SK-N-MC (cell line): ENCODE results near the gene PPP1R1A.

Source experiments
- EZH2 ChIP-seq: fragments of 200-600 bp; sonication (generic); IDR thresholded peaks from one replicate; pipeline ENCODE4 v1.6.1; 2017; ENCODE audit warnings: antibody characterized with exemption
- FOXP2 ChIP-seq: optimal IDR thresholded peaks from 2 replicates; pipeline ENCODE3; 2011; ENCODE audit warnings: mild to moderate bottlenecking, moderate library complexity; ENCODE audit not compliant: insufficient read depth; ENCODE audit errors: extremely low read length, control extremely low read depth
- POLR2AphosphoS5 ChIP-seq: IDR thresholded peaks from 2 replicates; pipeline ENCODE4 v1.6.1; 2012; ENCODE audit warnings: mild to moderate bottlenecking, low read depth, low read length, borderline replicate concordance

DNA sequence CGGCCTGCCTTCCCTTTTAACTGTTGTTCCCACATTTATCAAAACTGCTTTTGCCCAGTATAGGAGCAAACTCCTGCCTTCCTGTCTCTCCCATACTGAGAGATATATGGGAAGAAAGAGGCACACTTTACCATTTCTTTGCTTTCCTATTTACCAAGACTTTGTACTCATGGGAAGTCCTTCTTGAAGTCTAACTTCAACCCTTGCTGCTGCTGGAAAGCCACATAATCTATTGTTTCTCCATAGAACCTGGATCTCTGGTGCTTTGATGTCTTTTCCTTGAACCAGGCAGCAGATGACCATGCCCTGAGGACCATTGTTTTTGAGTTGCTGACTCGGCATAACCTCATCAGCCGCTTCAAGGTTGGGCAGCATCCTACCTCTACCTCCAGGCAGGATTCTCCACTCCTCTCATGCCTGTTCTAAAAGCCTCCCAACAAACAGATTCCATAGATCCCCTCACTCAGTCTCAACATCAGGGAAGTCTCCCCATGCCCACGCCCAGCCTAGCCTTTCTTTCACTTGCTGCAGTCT, 18.4 kb downstream of the PPP1R1A start:
- no peak for TF ChIP-seq POLR2AphosphoS5
- TF ChIP-seq FOXP2: no peak
- no peak for TF ChIP-seq EZH2
